BJ (cell line): ENCODE data around the gene MAP7D2. TPM values are rescaled to one million over a fixed set of nuclear protein-coding genes. Genes with fewer than 3 reads are reported as not detected.

Experiments
- CTCF ChIA-PET: fragments of 350-600 bp; formaldehyde crosslinking; extraction: SDS; loops from one replicate; lab custom pipeline; 2021; ENCODE audit warnings: antibody characterized with exemption, inconsistent platforms; lab: Yijun Ruan, JAX
- POLR2A ChIA-PET: fragments of 300-600 bp; sonication (Branson Sonifier 250); formaldehyde crosslinking; extraction: SDS; loops from one replicate; lab custom pipeline; 2021; ENCODE audit warnings: antibody characterized with exemption; lab: Charles Lee
- DNase-seq: peaks from one replicate; pipeline ENCODE4 v3.0.0-alpha.2; 2011; ENCODE audit warnings: low read depth
- H3K27me3 ChIP-seq: 2 replicates; pipeline ENCODE4 v1.6.0; 2011; ENCODE audit warnings: low read length; ENCODE audit not compliant: control insufficient read depth, insufficient read depth
- H3K36me3 ChIP-seq: 2 replicates; pipeline ENCODE4 v1.5.1; 2011; ENCODE audit warnings: low read length; ENCODE audit not compliant: control insufficient read depth, insufficient read depth
- H3K4me3 ChIP-seq: 2 replicates; pipeline ENCODE4 v1.5.1; 2011; ENCODE audit warnings: low read depth, mild to moderate bottlenecking, control low read depth, low read length
- polyA plus RNA-seq: library from polyadenylated mRNA; depleted of rRNA; stranded (reverse); fragments of >200 nt; gene quantifications from 2 replicates; pipeline ENCODE4 v1.2.3, GENCODE V29; 2011
- TF ChIP-seq, protein P1 (sequence below): IDR thresholded peaks from 2 replicates; pipeline ENCODE4 v1.5.1; 2011; ENCODE audit warnings: low read depth, mild to moderate bottlenecking, control low read depth, inconsistent platforms, low read length, moderate library complexity; ENCODE audit not compliant: insufficient read depth

The MAP7D2 gene
- polyA plus RNA-seq, 1 experiment = 0.18 TPM

DNA sequence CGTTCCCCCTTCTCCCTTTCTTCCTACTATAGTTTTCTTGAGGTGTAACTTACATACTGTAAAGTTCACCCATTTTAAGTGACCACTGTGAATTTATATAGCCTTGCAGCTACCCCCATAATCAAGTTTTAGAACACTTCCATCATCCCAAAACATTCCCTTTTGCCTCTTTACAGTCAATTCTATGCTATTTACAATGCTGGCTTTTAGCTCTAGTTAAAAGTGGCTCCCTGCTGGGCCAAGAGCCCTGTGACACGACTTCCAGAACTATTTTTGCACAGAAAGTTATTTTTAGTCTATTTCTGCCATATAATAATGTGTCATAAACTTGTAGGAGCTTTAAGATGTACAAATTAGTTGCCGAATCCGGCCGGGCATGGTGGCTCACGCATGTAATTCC, 26.9 kb downstream of the MAP7D2 start:
- no peak overlapping the region for H3K4me3 ChIP-seq
- DNase-seq = no peak
- CTCF ChIA-PET = no interaction called here
- POLR2A ChIA-PET = interaction anchor here (0.6 kb wide), 1 partner anchor 397 kb away, joined by 5 read pairs; no protein-coding TSS in a partner anchor
- TF ChIP-seq, protein P1, sequence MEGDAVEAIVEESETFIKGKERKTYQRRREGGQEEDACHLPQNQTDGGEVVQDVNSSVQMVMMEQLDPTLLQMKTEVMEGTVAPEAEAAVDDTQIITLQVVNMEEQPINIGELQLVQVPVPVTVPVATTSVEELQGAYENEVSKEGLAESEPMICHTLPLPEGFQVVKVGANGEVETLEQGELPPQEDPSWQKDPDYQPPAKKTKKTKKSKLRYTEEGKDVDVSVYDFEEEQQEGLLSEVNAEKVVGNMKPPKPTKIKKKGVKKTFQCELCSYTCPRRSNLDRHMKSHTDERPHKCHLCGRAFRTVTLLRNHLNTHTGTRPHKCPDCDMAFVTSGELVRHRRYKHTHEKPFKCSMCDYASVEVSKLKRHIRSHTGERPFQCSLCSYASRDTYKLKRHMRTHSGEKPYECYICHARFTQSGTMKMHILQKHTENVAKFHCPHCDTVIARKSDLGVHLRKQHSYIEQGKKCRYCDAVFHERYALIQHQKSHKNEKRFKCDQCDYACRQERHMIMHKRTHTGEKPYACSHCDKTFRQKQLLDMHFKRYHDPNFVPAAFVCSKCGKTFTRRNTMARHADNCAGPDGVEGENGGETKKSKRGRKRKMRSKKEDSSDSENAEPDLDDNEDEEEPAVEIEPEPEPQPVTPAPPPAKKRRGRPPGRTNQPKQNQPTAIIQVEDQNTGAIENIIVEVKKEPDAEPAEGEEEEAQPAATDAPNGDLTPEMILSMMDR = no peak
- no peaks in the 10 kb centered on the region for H3K27me3 ChIP-seq
- H3K36me3 ChIP-seq = no peaks in the 10 kb centered on the region

DNA sequence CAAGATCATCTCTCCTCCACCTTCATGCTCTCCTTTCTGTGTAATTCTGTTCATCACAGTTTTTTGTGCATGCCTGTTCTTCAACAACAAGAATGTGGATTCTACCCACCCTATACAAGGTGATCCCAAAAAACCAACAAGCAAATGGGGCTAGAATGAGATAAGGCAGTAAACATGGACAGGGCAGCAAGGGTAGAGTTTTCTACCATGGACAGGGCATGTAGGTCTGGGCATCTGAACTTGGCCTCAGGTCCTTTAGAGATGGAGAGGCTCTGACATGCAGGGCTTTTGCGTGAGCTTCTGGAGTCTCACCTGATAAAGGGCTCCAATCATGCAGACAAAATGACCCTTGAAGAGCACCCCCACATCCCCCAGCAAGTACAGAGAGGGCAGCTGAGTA, 36.4 kb downstream of the MAP7D2 start:
- TF ChIP-seq, protein P1 = no peak
- H3K4me3 ChIP-seq = no peak overlapping the region
- H3K27me3 ChIP-seq = no peaks in the 10 kb centered on the region
- H3K36me3 ChIP-seq = no peaks in the 10 kb centered on the region
- CTCF ChIA-PET = interaction anchor here (0.5 to 2.2 kb wide), 2 partner anchors 12 to 577 kb away, joined by 4 to 5 read pairs; no protein-coding TSS in a partner anchor
- POLR2A ChIA-PET = no interaction called here
- DNase-seq = no peak

DNA sequence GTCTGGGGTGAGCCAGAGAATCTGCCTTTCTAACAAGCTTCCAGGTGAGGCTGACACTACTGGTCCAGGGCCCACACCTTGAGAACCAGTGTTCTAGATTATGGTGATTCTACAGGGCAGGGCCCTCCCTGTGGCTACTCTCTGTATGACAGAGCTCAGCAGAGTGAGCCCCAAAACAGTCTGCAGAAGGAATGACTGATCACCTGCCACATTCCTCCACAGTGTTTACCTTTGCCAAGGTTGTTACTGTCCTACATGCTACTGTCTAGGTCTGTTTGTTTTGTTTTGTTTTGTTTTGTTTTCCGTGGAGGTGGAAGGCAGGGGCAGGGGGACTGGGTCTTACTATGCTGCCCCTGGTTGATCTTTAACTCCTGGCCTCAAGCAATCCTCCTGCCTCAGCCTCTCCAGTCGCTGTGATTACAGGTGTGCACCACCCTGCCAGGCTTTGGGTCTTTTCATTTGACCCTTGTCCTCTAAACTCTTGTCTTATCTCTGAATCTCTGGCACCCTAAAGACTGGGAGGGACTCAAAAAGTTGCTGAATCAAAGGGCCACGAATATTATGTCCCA, 45.1 kb downstream of the MAP7D2 start:
- ChIA-PET POLR2A (no interaction called here), CTCF (no interaction called here)
- TF ChIP-seq, protein P1 = no peak
- Histone ChIP-seq H3K4me3 (no peak overlapping the region), H3K27me3 (no peaks in the 10 kb centered on the region), H3K36me3 (no peaks in the 10 kb centered on the region)
- DNase-seq = no peak

DNA sequence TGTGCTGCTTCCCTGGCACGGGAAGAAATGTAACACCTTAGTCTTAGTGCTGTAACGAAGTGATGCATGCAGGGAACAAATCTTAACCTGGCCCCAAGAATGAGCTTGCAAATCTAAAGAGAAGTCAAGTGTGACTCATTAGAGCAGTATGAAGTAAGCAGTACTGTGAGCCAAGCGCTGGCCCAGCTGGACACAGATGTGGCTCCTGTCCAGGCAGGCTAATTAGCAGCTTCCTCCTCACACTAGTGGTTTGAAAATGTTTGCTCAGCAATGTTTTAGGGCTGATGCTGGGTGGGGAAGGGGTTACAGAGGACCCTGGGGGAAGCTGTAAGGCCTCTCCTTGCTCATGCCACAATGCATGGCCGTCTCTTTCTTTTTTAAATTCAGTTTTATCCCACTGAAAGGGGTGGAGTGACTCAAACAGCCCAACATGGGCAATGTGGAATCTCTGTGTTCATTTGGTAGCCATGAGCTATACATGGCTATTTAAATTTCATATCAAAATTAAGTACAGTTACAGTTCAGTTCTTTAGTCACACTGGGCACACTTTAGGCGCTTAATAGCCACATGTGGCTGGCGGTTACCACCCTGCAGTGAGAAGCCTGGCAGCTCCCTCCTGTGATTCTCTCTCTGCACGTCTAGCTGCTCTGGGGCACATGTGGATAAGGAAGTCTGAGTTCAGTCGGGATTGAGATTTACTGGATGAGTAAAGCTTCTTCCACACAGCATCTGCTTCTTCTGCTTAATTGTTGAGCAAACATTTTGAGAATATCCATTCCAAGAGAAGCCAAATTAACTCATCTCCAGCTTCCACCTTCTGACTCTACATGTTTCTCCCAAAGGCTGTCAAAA, 48.8 kb downstream of the MAP7D2 start:
- POLR2A ChIA-PET = interaction anchor here (0.6 kb wide), 1 partner anchor 9 kb away, joined by 3 read pairs; no protein-coding TSS in a partner anchor
- CTCF ChIA-PET = interaction anchor here (0.9 to 1.4 kb wide), 4 partner anchors 13 to 163 kb away, joined by 3 to 11 read pairs (median 5); no protein-coding TSS in a partner anchor
- no peak overlapping the region for H3K4me3 ChIP-seq

More for the DNA sequence above, 48.8 kb downstream of the MAP7D2 start:
- H3K36me3 ChIP-seq = no peaks in the 10 kb centered on the region
- TF ChIP-seq, protein P1 = no peak
- peak; percentile 47 for DNase-seq
- no peaks in the 10 kb centered on the region for H3K27me3 ChIP-seq
